Astrocyte of the spinal cord (primary cell): ENCODE results near the gene NOA1.

Source experiments
- DNase-seq: peaks from one replicate; pipeline ENCODE4 v3.0.0; 2011; ENCODE audit warnings: low read depth, low spot score
- H3K4me3 ChIP-seq: 2 replicates; pipeline ENCODE4 v1.5.1; 2011; ENCODE audit warnings: low read depth, mild to moderate bottlenecking, low read length, moderate library complexity
- CTCF ChIP-seq: IDR thresholded peaks from 2 replicates; pipeline ENCODE4 v1.5.1; 2012; ENCODE audit warnings: low read depth, mild to moderate bottlenecking, low read length, inconsistent platforms
- in situ Hi-C: cut with HindIII; loops from 2 replicates; pipeline ENCODE4 v1.10.0; 2017; ENCODE audit warnings: low sequenced_read_pairs

The NOA1 gene

DNA sequence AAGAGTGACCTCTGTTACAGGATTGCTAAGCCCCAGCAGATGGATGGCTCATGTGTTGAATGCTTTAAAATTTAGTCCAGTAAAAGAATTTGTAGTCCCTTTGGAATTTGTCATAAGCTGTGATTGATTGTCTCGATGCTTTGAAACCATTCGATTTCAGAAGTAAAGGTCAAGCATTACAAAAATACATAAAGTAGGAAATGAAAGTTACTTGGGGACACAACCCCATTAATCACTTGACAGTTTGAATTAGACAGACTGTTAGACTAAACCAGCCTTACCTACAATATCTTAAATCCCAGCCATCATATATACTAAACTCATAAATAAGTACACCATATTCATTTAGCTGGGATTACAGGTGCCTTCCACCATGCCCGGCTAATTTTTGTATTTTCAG, 63.1 kb downstream of the NOA1 start:
- no peak for DNase-seq
- no peak overlapping the region for H3K4me3 ChIP-seq
- TF ChIP-seq CTCF, result no peak
- in situ Hi-C loops, result no loop called here
